ENCODE results near the gene TBXAS1.

DNA sequence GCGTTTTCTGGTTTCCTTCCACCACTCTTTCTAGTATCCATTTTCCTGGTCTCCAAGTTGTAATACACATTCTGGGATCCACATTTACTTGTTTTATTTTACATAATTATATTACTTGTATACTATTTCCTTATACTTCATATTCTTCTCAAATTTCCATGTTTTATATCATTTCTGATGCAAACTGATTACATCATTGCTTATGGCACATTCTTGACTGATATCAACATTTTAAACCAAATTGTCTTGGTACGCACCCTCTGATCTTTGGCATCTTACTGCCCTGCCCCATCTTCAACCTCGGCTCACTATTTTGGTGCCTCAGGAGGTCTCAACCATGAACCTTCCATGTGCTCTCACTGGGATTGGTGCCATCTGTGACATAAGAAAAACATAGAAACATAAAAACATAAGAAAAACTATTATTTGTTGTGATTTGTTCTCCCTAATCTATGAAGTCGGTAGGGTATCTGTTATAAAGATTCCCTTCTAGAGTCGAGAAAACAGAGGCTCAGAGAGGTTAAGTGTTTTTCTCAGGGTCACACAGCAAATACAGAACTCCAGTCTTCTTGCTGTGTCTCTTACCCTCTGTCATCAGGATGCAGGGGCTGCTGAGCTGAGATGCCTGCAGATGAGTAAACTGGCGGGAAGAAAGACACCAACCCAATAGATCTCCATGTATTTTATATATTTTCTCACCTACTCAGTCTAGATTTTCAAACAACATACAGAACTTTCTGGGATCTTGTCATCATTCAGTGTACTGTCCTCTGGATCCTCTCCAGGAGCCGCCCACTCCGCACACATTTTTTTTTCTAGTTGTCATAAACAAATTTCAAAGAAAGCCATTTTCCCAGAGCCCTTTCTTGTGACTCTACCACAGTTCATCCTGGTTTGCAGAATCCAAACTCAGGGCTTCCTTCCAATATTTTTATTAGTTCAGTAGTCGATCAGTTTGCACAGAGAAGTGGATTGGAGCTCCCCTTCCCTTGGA is 154.2 kb downstream of the TBXAS1 start:
- TF ChIP-seq CTCF (IDR thresholded peaks at IDR 0.05; ENCODE audit: insufficient read depth, low read length, poor library complexity, severe bottlenecking) (no peak), EZH2phosphoT487 (conservative IDR thresholded peaks at IDR 0.05; ENCODE audit: low read length) (no peak)
